Activated CD4-positive, alpha-beta T cell treated with anti-CD3 and anti-CD28 coated beads, Interleukin-2, amount 10 ng/mL, durations not matched to agents 7 days and 5 days (primary cell): Measurements from ENCODE around the gene PTPRU. TPM values are rescaled to one million over a fixed set of nuclear protein-coding genes. Genes with fewer than 3 reads are reported as not detected.
A peak's percentile ranks its signal among the peaks of the same experiment; 100 is the strongest.

Experiments
- CTCF ChIA-PET: fragments of 350-600 bp; sonication (Branson Sonifier 250); formaldehyde crosslinking; loops from one replicate; lab custom pipeline; 2021; ENCODE audit warnings: antibody characterized with exemption; lab: Charles Lee
- POLR2A ChIA-PET: fragments of 350-600 bp; sonication (Branson Sonifier 250); formaldehyde crosslinking; loops from one replicate; lab custom pipeline; 2021; ENCODE audit warnings: antibody characterized with exemption; lab: Charles Lee
- DNase-seq: peaks from one replicate; pipeline ENCODE4 v3.0.0-alpha.2; 2020
- H3K27ac Mint-ChIP-seq: one replicate; pipeline ENCODE4 v1.8.0; 2021; ENCODE audit warnings: mild to moderate bottlenecking, moderate library complexity, mixed read lengths
- H3K27me3 Mint-ChIP-seq: one replicate; pipeline ENCODE4 v1.8.0; 2021; ENCODE audit warnings: mixed read lengths
- H3K36me3 Mint-ChIP-seq: one replicate; pipeline ENCODE4 v1.8.0; 2021; ENCODE audit warnings: low read depth, mixed read lengths
- H3K4me1 Mint-ChIP-seq: one replicate; pipeline ENCODE4 v1.8.0; 2021; ENCODE audit warnings: mixed read lengths
- H3K4me3 Mint-ChIP-seq: one replicate; pipeline ENCODE4 v1.8.0; 2021; ENCODE audit warnings: mild to moderate bottlenecking, moderate library complexity, mixed read lengths
- H3K9me3 Mint-ChIP-seq: one replicate; pipeline ENCODE4 v1.8.0; 2021; ENCODE audit warnings: mixed read lengths
- total RNA-seq, 2 experiments: library from RNA; stranded (reverse); gene quantifications; one replicate each; pipeline ENCODE4 v1.2.3, GENCODE V29; 2021

The PTPRU gene
- total RNA-seq, 2 experiments from 2014 or later = 0.22 to 0.31 TPM

DNA sequence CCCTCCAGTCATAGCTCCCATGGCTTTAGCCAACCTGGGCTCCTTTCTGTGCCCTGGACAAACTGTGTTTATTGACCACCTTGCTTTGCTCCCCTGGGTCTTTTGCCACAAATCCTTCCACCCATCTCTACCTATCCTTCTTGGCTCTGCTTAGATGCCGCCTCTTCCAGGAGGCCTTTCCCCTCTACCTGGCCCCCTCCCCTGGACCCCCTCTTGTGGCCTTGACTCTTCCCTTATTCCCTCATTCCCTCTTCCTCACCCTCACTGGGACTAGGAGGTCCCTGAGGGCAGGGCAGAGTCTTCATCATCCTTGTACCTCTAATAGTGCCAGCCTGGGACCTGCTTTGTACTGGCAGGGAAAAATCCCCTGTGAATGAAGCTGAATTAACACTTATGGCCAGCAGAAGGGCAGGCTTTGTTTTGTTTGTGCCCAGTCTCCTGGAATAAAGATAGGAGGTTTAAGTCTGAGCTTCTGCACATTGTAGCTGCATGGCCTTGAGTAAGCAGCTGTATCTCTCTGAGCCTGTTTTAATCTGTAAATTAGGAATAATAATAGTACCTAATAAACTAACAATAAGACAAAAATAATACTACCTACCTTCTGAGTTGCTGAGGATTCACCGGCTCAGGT is 13.7 kb downstream of the PTPRU start:
- Mint-ChIP-seq H3K4me3 (no peak overlapping the region), H3K27ac (no peak overlapping the region), H3K36me3 (no peaks in the 10 kb centered on the region), H3K4me1 (peaks cover 2% of the 10 kb centered on the region), H3K9me3 (no peaks in the 10 kb centered on the region), H3K27me3 (no peaks in the 10 kb centered on the region)
- no peak for DNase-seq
- CTCF ChIA-PET = interaction anchor here (1.1 to 1.2 kb wide), 2 partner anchors 9 to 14 kb away, joined by 3 to 4 read pairs; no protein-coding TSS in a partner anchor
- POLR2A ChIA-PET = no interaction called here

DNA sequence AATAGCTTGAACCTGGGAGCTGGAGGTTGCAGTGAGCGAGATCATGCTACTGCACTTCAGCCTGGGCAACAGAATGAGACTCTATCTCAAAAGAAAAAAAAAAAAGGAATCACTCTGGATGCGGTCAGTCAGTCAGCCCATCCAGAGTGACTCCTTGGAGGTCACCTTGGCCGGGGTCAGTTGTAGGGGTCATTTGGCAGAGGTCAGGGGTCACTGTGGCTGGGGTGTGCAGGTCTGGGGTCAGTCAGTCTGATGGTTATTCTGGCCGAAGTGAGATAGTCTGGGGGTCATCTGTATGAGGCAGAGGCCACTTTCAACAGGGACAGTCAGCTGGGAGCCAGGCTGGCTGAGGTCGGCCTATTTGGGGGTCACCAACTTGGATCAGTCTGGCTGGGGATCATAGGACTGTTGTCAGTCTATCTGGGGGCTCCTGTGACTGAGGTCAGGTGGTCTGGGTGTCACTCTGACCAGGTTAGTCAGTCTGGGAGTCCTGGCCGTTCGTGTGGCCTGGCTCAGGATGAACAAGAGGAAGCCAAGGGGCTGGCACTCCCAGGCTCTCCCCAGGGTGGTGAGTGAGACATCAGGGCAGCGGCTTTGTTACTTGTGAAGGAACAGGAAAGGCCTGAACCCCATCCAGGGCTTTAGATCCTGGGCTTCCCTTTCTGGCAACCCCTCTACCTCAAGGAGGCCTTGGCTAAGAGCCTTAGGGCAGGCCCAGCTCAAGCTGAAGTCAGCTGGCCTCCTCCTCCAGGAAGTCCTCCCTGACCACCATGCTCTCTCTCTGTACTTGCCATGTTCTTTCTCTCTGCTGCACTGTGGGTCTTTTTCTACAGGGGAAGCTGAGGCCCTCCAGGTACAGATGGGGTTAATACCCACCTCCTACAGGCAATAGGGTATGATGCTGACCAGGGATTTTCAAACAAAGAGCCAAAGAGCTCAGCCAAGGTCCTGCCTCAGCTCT is 15.1 kb downstream of the PTPRU start:
- ChIA-PET CTCF (interaction anchor here (1.2 kb wide), 1 partner anchor 7 kb away, joined by 3 read pairs; no protein-coding TSS in a partner anchor), POLR2A (no interaction called here)
- H3K4me3 Mint-ChIP-seq = no peak overlapping the region
- H3K9me3 Mint-ChIP-seq = no peaks in the 10 kb centered on the region
- peaks cover 2% of the 10 kb centered on the region for H3K4me1 Mint-ChIP-seq
- no peak overlapping the region for H3K27ac Mint-ChIP-seq
- H3K36me3 Mint-ChIP-seq = no peaks in the 10 kb centered on the region
- H3K27me3 Mint-ChIP-seq = no peaks in the 10 kb centered on the region
- no peak for DNase-seq

DNA sequence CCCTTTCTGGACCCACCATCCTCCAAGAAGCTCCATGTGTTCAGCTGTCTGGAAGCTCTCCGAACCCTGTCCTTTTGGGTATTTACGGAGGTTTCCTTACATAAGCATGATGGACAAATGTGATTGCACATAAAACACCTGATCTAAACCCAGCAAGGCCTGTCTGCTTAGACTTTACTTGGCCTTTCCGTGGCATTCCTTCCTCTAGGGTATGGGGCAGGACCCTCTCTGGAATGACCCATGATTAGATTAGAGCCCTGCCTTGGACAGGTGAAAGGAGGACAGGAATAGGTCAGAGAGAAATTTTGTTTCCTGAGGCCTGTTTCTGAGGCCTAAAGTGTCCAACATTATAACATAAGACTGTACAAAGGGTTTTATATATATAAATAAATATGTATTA is 16.9 kb downstream of the PTPRU start:
- Mint-ChIP-seq H3K27ac (no peak overlapping the region), H3K9me3 (no peaks in the 10 kb centered on the region), H3K4me3 (no peak overlapping the region), H3K4me1 (peaks cover 2% of the 10 kb centered on the region), H3K27me3 (peaks cover 6% of the 10 kb centered on the region), H3K36me3 (no peaks in the 10 kb centered on the region)
- POLR2A ChIA-PET = no interaction called here
- CTCF ChIA-PET = no interaction called here
- DNase-seq = no peak

DNA sequence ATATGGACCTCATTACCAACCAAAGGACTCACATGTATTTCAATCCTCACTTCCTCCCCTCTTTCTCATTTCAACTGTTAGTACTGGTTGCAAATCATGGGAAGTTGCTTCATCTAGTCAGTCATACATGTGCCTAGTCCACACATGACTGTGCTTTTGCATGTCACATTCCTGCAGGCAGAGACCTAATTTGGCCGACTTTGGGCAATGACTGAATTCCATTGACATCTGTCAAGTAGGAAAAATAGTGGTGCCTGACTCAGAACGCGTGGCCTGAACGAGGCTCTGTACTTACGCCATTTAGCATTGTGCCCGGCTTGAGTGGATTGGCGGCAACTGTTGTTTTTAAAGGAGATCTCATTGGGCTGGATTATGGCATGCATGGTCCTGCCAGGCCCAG is 18.0 kb downstream of the PTPRU start:
- Mint-ChIP-seq H3K4me3 (no peak overlapping the region), H3K36me3 (no peaks in the 10 kb centered on the region), H3K4me1 (no peaks in the 10 kb centered on the region), H3K27me3 (peaks cover 14% of the 10 kb centered on the region), H3K9me3 (no peaks in the 10 kb centered on the region), H3K27ac (no peak overlapping the region)
- ChIA-PET POLR2A (no interaction called here), CTCF (no interaction called here)
- no peak for DNase-seq

DNA sequence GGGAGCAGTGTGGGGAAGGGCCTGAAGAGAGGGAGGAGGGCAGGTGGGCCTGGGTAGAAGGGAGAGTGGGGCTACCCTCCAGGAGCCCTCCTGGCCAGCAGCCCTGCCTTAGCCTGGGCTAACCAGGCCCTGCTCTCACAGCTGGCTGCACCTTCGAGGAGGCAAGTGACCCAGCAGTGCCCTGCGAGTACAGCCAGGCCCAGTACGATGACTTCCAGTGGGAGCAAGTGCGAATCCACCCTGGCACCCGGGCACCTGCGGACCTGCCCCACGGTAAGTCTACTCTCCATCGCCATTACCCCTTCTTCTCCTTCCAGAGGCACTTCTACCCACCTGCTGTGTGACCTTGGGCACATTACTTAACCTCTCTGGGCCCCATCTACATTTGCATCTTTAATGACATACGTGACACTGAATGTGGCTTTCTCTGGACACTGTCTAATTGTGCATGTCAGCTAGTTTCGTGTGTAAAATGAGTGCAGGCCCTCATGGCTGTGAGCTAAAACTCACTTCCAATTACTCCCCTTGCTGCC is 18.9 kb downstream of the PTPRU start:
- Mint-ChIP-seq H3K9me3 (no peaks in the 10 kb centered on the region), H3K4me1 (peaks cover 2% of the 10 kb centered on the region), H3K4me3 (no peak overlapping the region), H3K27me3 (peaks cover 16% of the 10 kb centered on the region), H3K36me3 (no peaks in the 10 kb centered on the region), H3K27ac (no peak overlapping the region)
- ChIA-PET CTCF (no interaction called here), POLR2A (no interaction called here)
- DNase-seq = no peak

DNA sequence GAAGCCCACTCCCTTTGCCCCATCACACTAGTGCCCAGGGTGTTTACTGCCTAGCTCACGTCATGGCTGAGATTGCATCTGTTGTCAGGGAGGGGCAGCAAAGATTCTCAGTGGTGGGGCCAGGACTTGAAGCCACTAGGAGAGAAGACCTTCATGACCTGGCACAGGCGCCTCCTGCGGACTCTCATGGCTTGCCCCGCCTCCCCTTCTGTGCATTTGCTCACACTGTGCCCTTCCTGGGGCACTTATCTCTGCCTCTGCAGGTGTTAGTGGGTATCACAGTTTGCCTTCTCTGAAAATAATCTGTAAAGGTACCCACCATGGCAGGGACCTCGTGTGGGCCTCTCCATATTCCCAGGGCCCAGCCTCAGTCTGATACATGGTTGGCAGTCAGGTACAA is 20.1 kb downstream of the PTPRU start:
- peaks cover 3% of the 10 kb centered on the region for H3K4me1 Mint-ChIP-seq
- H3K4me3 Mint-ChIP-seq = no peak overlapping the region
- ChIA-PET CTCF (no interaction called here), POLR2A (no interaction called here)
- H3K27me3 Mint-ChIP-seq = peaks cover 28% of the 10 kb centered on the region
- no peak overlapping the region for H3K27ac Mint-ChIP-seq
- DNase-seq = no peak
- no peaks in the 10 kb centered on the region for H3K9me3 Mint-ChIP-seq
- H3K36me3 Mint-ChIP-seq = no peaks in the 10 kb centered on the region

DNA sequence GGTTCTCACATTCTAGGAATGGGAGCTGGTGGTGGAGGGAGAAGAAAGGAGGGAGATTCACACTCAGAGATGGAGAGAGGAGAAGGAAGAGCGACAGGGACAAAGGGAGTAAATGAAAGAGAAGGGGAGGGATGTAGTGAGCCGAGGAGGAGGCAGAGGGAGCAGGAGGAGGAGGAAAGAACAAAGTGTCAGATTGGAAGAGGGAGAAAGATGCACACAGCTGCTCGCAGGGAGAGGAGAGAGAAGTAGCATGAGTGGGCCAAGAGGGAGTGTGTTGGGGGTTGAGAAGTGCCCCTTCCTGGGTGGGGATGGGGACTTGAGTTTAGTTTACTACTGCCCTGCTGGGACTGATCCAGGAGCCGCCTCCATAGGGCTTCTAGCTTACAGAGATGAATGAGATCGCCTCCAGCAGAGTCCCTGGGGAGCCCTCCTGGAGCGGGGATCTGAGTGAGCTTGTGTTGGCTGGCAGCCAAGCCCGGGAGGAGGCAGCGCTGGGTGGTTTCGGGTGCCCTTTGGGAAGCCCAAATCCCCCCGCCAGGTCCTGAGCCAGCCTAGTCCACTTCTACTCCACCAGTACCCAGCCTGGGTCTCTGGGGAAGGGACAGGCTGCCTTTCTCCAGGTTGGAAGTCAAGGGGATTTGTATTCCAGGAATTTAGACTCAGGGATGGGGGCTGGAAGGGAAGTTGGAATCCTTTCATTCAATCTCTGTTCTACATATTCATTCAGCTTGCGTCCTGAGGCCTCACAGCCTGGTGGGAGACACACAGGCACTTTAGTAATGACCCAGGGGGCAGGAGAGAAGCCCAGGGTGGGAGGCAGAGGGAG is 20.9 kb downstream of the PTPRU start:
- Mint-ChIP-seq H3K4me1 (peaks cover 3% of the 10 kb centered on the region), H3K27ac (no peak overlapping the region), H3K4me3 (no peak overlapping the region), H3K9me3 (no peaks in the 10 kb centered on the region), H3K36me3 (no peaks in the 10 kb centered on the region), H3K27me3 (peaks cover 36% of the 10 kb centered on the region)
- POLR2A ChIA-PET = no interaction called here
- no peak for DNase-seq
- CTCF ChIA-PET = no interaction called here

DNA sequence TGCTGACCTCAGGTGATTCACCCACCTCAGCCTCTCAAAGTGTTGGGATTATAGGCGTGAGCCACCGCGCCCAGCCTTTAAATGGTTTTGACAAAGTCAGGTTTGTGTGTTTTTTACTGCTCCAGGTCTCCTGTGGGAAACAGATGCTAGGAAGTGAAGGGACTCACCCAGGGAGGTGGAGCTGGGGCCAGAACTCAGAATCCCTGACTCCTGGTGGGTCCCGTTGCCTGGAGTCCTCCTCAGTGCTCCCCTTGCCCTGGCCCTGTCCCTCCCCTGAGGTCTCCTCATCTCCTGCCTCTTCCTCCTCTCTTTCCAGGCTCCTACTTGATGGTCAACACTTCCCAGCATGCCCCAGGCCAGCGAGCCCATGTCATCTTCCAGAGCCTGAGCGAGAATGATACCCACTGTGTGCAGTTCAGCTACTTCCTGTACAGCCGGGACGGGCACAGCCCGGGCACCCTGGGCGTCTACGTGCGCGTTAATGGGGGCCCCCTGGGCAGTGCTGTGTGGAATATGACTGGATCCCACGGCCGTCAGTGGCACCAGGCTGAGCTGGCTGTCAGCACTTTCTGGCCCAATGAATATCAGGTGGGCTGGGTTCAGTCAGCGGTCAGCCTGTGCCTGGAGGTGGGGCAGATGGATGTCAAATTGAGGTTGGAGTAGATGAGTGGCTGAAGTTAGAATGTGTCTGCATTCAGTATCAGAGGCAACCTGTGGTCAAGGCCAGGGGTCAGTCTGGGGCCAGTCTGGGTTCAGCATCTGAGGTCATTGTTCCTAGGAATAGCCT is 22.1 kb downstream of the PTPRU start:
- Mint-ChIP-seq H3K27ac (no peak overlapping the region), H3K4me1 (peaks cover 3% of the 10 kb centered on the region), H3K36me3 (no peaks in the 10 kb centered on the region), H3K4me3 (no peak overlapping the region), H3K9me3 (no peaks in the 10 kb centered on the region), H3K27me3 (peaks cover 42% of the 10 kb centered on the region)
- no peak for DNase-seq
- ChIA-PET CTCF (interaction anchor here (0.8 to 1.0 kb wide), 2 partner anchors 8 to 44 kb away, joined by 3 read pairs; no protein-coding TSS in a partner anchor), POLR2A (no interaction called here)

DNA sequence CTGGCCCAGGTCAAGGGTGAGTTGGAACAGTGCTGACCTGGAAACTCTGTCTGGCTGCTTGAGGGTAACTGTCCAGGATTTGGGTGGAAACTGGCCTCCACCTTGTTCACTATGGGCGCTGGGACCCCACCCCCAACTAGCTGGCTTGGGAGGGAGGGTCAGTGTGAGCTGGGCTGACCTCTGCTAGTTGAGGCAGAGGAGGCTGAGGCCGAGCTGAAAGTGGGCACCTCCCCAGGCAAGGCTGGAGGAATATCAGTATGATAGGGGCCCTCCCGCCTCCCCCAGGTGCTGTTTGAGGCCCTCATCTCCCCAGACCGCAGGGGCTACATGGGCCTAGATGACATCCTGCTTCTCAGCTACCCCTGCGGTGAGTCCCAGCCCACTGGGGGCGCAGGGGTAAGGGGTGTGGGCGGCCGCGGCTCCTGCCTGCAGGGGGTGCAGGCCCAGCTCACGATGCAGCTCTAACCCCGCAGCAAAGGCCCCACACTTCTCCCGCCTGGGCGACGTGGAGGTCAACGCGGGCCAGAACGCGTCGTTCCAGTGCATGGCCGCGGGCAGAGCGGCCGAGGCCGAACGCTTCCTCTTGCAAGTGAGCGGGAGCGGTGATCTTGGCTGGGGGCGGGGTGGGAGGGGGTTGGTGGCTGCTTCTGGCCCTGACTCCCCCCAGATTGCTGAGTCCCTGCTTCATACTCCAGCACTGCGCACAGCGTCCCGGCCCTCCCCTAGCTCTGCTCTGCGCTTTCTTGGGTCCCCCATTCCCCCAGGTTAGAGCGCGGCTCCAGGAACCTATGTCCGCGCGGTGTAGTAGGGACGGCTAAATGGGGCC is 22.9 kb downstream of the PTPRU start:
- Mint-ChIP-seq H3K9me3 (no peaks in the 10 kb centered on the region), H3K4me1 (peaks cover 3% of the 10 kb centered on the region), H3K36me3 (no peaks in the 10 kb centered on the region), H3K4me3 (peak overlapping the region; percentile 44), H3K27me3 (peaks cover 42% of the 10 kb centered on the region), H3K27ac (no peak overlapping the region)
- CTCF ChIA-PET = interaction anchor here (0.5 to 1.0 kb wide), 2 partner anchors 9 to 354 kb away, joined by 3 to 5 read pairs; no protein-coding TSS in a partner anchor
- POLR2A ChIA-PET = no interaction called here
- DNase-seq = peak; percentile 11

DNA sequence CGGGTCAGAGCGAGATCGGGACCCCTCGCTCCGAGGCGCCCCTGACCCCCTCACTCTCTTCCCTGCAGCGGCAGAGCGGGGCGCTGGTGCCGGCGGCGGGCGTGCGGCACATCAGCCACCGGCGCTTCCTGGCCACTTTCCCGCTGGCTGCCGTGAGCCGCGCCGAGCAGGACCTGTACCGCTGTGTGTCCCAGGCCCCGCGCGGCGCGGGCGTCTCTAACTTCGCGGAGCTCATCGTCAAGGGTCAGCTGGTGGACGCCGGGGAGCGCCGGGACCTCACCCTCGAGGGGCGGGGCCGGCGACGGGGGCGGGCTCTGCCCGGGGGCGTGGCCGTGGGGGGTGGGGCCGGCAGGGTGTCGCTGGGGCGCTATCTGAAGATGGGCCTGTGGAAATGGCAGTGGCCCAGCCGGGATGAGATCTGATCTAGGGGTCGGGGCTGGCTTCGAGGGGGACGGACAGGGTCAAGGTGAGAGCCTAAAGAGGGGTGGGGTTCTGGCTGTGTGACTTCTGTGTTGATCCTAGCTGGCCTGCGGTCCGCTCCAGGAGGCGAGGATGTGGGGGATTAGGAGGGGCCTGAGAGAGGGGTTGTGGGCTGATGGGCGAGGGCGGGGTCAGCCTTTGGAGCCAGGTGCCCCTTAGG is 23.6 kb downstream of the PTPRU start:
- H3K36me3 Mint-ChIP-seq = no peaks in the 10 kb centered on the region
- H3K4me3 Mint-ChIP-seq = peak overlapping the region; percentile 68
- POLR2A ChIA-PET = no interaction called here
- H3K9me3 Mint-ChIP-seq = no peaks in the 10 kb centered on the region
- H3K4me1 Mint-ChIP-seq = peaks cover 3% of the 10 kb centered on the region
- H3K27me3 Mint-ChIP-seq = peaks cover 42% of the 10 kb centered on the region
- CTCF ChIA-PET = interaction anchor here (0.5 kb wide), 1 partner anchor 355 kb away, joined by 5 read pairs; no protein-coding TSS in a partner anchor
- H3K27ac Mint-ChIP-seq = no peak overlapping the region
- peak; percentile 28 for DNase-seq

DNA sequence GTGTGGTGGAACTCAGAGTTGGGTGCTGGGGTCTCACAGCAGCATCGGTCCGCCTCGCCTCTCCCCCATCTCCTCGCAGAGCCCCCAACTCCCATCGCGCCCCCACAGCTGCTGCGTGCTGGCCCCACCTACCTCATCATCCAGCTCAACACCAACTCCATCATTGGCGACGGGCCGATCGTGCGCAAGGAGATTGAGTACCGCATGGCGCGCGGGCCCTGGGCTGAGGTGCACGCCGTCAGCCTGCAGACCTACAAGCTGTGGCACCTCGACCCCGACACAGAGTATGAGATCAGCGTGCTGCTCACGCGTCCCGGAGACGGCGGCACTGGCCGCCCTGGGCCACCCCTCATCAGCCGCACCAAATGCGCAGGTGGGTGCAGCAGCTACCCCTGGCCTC is 24.2 kb downstream of the PTPRU start:
- ChIA-PET CTCF (no interaction called here), POLR2A (no interaction called here)
- H3K27ac Mint-ChIP-seq = no peak overlapping the region
- H3K4me3 Mint-ChIP-seq = peak overlapping the region; percentile 68
- peaks cover 3% of the 10 kb centered on the region for H3K4me1 Mint-ChIP-seq
- H3K36me3 Mint-ChIP-seq = no peaks in the 10 kb centered on the region
- DNase-seq = no peak
- peaks cover 42% of the 10 kb centered on the region for H3K27me3 Mint-ChIP-seq
- H3K9me3 Mint-ChIP-seq = no peaks in the 10 kb centered on the region
